ENCODE data around the gene MED27. TPM values are rescaled to one million over a fixed set of nuclear protein-coding genes. Genes with fewer than 3 reads are reported as not detected.

MED27 gene
- total RNA-seq, 1 donor, result 19.0 TPM

- H3K4me3 ChIP-seq (ENCODE audit: low read depth, low read length), result no peak overlapping the region
- TF ChIP-seq, protein P1, sequence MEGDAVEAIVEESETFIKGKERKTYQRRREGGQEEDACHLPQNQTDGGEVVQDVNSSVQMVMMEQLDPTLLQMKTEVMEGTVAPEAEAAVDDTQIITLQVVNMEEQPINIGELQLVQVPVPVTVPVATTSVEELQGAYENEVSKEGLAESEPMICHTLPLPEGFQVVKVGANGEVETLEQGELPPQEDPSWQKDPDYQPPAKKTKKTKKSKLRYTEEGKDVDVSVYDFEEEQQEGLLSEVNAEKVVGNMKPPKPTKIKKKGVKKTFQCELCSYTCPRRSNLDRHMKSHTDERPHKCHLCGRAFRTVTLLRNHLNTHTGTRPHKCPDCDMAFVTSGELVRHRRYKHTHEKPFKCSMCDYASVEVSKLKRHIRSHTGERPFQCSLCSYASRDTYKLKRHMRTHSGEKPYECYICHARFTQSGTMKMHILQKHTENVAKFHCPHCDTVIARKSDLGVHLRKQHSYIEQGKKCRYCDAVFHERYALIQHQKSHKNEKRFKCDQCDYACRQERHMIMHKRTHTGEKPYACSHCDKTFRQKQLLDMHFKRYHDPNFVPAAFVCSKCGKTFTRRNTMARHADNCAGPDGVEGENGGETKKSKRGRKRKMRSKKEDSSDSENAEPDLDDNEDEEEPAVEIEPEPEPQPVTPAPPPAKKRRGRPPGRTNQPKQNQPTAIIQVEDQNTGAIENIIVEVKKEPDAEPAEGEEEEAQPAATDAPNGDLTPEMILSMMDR (IDR thresholded peaks at IDR 0.05; ENCODE audit: insufficient read depth, low read depth, low read length), result no peak
- no peak for DNase-seq (ENCODE audit: low read depth)
Observed at GRCh38 chr9:131813116-131813515, 266.6 kb downstream of the MED27 start.

DNA sequence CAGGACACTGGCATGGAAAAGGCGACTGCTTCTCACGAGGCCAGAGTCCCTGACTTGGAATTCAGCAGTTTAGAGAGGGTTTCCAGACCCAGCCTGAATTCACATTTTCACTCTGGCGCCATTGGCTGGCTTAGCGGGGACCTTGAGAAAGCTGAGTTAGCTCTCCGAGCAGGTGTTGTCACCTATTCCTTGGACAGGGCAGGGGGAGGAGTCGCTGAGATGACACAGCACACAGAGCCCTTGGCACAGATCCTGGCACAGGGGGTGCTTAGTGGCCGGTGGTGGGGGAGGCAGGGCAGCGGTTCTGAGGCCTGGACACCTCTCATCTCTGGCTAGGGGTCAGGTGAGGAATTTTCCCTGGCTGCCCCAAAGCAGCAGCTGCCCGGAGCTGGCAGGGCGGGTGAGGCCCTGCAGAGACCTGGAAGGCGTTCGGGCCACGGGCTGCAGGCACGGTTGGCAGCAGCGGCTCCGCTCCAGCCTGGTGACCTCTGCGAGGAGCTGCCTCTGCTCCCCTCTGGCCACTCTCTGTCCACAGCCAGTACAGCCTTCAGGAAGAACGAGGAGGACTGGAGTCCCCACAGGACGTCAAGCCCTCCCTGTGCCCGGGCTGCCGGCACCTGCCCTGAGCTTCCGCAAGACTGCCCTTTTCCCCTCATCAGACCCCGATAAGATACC, 267.4 kb downstream of the MED27 start:
- no peak overlapping the region for H3K4me3 ChIP-seq (ENCODE audit: low read depth, low read length)
- TF ChIP-seq, protein P1 (IDR thresholded peaks at IDR 0.05; ENCODE audit: insufficient read depth, low read depth, low read length), result no peak
- DNase-seq (ENCODE audit: low read depth), result no peak

GRCh38 chr9:131811405-131811804, 268.3 kb downstream of the MED27 start:
- TF ChIP-seq, protein P1 (IDR thresholded peaks at IDR 0.05; ENCODE audit: insufficient read depth, low read depth, low read length), result no peak
- H3K4me3 ChIP-seq (ENCODE audit: low read depth, low read length), result no peak overlapping the region
- no peak for DNase-seq (ENCODE audit: low read depth)

- TF ChIP-seq, protein P1 (IDR thresholded peaks at IDR 0.05; ENCODE audit: insufficient read depth, low read depth, low read length), result no peak
- no peak overlapping the region for H3K4me3 ChIP-seq (ENCODE audit: low read depth, low read length)
- DNase-seq (ENCODE audit: low read depth), result no peak
Observed at GRCh38 chr9:131810351-131811170, 269.1 kb downstream of the MED27 start.

Other genes starting within 250 kb of the MED27 start
- gene NTNG2, start 82.2 kb upstream of the MED27 start, total RNA-seq, result 0.86 and 1.9 TPM in 2 replicates